Measurements from ENCODE around the gene CYP27C1.

DNA sequence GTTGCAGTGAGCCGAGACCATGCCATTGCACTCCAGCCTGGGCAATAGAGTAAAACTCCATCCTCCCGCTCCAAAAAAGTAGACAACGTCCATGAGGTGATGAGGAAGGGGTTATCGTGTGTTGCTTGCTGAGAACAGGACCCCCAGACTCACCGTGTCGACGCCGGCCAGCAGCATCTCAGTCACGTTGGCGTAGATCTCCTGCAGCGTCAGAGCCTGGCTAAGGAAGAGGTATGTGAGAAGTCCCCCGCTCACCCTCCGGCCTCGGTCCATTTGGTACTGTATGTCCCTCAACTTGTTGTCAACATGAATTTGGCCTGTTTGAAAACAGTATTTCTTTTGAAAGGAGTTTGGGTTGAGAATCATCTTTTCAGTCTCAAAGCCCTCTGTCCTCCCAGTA, 20.9 kb downstream of the CYP27C1 start:
- TF ChIP-seq, protein P1, sequence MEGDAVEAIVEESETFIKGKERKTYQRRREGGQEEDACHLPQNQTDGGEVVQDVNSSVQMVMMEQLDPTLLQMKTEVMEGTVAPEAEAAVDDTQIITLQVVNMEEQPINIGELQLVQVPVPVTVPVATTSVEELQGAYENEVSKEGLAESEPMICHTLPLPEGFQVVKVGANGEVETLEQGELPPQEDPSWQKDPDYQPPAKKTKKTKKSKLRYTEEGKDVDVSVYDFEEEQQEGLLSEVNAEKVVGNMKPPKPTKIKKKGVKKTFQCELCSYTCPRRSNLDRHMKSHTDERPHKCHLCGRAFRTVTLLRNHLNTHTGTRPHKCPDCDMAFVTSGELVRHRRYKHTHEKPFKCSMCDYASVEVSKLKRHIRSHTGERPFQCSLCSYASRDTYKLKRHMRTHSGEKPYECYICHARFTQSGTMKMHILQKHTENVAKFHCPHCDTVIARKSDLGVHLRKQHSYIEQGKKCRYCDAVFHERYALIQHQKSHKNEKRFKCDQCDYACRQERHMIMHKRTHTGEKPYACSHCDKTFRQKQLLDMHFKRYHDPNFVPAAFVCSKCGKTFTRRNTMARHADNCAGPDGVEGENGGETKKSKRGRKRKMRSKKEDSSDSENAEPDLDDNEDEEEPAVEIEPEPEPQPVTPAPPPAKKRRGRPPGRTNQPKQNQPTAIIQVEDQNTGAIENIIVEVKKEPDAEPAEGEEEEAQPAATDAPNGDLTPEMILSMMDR (IDR thresholded peaks at IDR 0.05) = no peak
- TF ChIP-seq POLR2A (IDR thresholded peaks at IDR 0.05) = no peak
